ENCODE data around the gene BID. TPM values are rescaled to one million over a fixed set of nuclear protein-coding genes. Genes with fewer than 3 reads are reported as not detected.

The BID gene
- total RNA-seq, 2 experiments from 2014 or later, result 59.9 to 60.3 TPM

- Histone ChIP-seq H3K4me1 (ENCODE audit: insufficient read depth, low read length, poor library complexity, severe bottlenecking) (peaks cover 11% of the 10 kb centered on the region), H3K4me2 (ENCODE audit: low read length) (no peak overlapping the region), H3K36me3 (ENCODE audit: insufficient read depth, low read length) (peaks cover 37% of the 10 kb centered on the region), H2AFZ (ENCODE audit: low read length) (no peak overlapping the region), H3K4me3 (ENCODE audit: low read depth, low read length, poor library complexity, severe bottlenecking) (no peak overlapping the region), H4K20me1 (ENCODE audit: insufficient read depth, low read length) (no peaks in the 10 kb centered on the region), H3K9me2 (ENCODE audit: insufficient read depth, low read length) (no peaks in the 10 kb centered on the region), H3K79me2 (ENCODE audit: insufficient read depth, low read depth, low read length) (no peaks in the 10 kb centered on the region), H3K27ac (ENCODE audit: low read depth, low read length, poor library complexity, severe bottlenecking) (peak overlapping the region; percentile 19), H3K9me3 (ENCODE audit: low read length) (no peaks in the 10 kb centered on the region)
- TF ChIP-seq CTCF (conservative IDR thresholded peaks at IDR 0.05; ENCODE audit: low read length), result no peak
- TF ChIP-seq EZH2phosphoT487 (IDR thresholded peaks at IDR 0.05; ENCODE audit: borderline replicate concordance, low read depth, low read length), result no peak
- ChIA-PET POLR2A (interaction anchor here (0.8 to 2.5 kb wide), 5 partner anchors 13 to 289 kb away, joined by 3 to 6 read pairs (median 3); no protein-coding TSS in a partner anchor), CTCF (ENCODE audit: unreplicated experiment) (interaction anchor here (1.7 to 2.4 kb wide), 2 partner anchors 9 to 228 kb away, joined by 5 to 11 read pairs; no protein-coding TSS in a partner anchor)
- intact Hi-C loops (cut with micrococcal nuclease; ENCODE audit: unreplicated experiment), result no loop called here
- DNase-seq (ENCODE audit: low spot score), result peak; percentile 47
- BruUV-seq (replicated peaks), result no TSS peak
Observed at GRCh38 chr22:17786435-17787161, 12.3 kb upstream of the BID start.

GRCh38 chr22:17785185-17786184 lies 11.2 kb upstream of the BID start:
- POLR2A ChIA-PET, result interaction anchor here (0.6 to 2.5 kb wide), 8 partner anchors 11 to 291 kb away, joined by 3 to 6 read pairs (median 3); no protein-coding TSS in a partner anchor

More at GRCh38 chr22:17785185-17786184, 11.2 kb upstream of the BID start:
- Histone ChIP-seq H3K4me3 (ENCODE audit: low read depth, low read length, poor library complexity, severe bottlenecking) (no peak overlapping the region), H3K36me3 (ENCODE audit: insufficient read depth, low read length) (peaks cover 27% of the 10 kb centered on the region), H3K79me2 (ENCODE audit: insufficient read depth, low read depth, low read length) (no peaks in the 10 kb centered on the region), H3K9me2 (ENCODE audit: insufficient read depth, low read length) (no peaks in the 10 kb centered on the region), H3K9me3 (ENCODE audit: low read length) (no peaks in the 10 kb centered on the region), H2AFZ (ENCODE audit: low read length) (no peak overlapping the region), H4K20me1 (ENCODE audit: insufficient read depth, low read length) (no peaks in the 10 kb centered on the region), H3K4me2 (ENCODE audit: low read length) (no peak overlapping the region), H3K27ac (ENCODE audit: low read depth, low read length, poor library complexity, severe bottlenecking) (peak overlapping the region; percentile 19), H3K4me1 (ENCODE audit: insufficient read depth, low read length, poor library complexity, severe bottlenecking) (peaks cover 22% of the 10 kb centered on the region)
- intact Hi-C loops (cut with micrococcal nuclease; ENCODE audit: unreplicated experiment), result loop anchor here (1.0 kb wide), 1 partner anchor 43 kb away; no protein-coding TSS in a partner anchor
- DNase-seq (ENCODE audit: low spot score), result peak; percentile 79
- no TSS peak for BruUV-seq (replicated peaks)
- CTCF ChIA-PET (ENCODE audit: unreplicated experiment), result interaction anchor here (0.5 to 2.4 kb wide), 6 partner anchors 10 to 227 kb away, joined by 3 to 11 read pairs (median 4); no protein-coding TSS in a partner anchor
- TF ChIP-seq EZH2phosphoT487 (IDR thresholded peaks at IDR 0.05; ENCODE audit: borderline replicate concordance, low read depth, low read length) (no peak), CTCF (conservative IDR thresholded peaks at IDR 0.05; ENCODE audit: low read length) (peak; percentile 82)

Data from OCI-LY7 (cell line).